ENCODE measurements around the gene ADAMTS9. TPM values are rescaled to one million over a fixed set of nuclear protein-coding genes. Genes with fewer than 3 reads are reported as not detected.

The ADAMTS9 gene
- total and polyA plus RNA-seq, 9 of the 15 experiments (the other 6 are each of a cell fraction or from before 2014, with no cell fraction given), result 0.05 to 0.32 (median 0.13) TPM; not detected in 2

DNA sequence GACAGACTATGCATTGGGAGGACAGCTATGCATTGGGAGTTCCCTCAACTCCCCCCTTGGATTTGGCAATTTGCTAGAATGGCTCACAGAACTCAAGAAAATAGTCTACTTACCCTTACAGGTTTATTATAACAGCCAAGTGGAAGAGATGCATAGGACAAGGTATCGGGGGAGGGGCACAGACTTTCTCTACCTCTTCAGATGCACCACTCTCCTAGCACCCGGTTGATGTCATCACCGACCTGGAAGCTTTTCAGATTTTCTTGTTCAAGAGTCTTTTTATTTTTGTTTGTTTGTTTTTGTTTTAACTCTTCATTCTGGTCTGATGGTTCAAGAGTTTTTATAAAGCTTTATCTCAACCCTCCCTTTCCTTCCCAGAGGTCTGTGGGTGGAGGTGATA, 20.7 kb upstream of the ADAMTS9 start:
- BruUV-seq (replicated peaks), result no TSS peak
- Histone ChIP-seq H3K36me3 (ENCODE audit: control insufficient read depth, insufficient read depth, low read length) (no peaks in the 10 kb centered on the region), H2AFZ (ENCODE audit: low read depth, low read length) (no peak overlapping the region), H3K4me3 (no peak overlapping the region), H3K27ac (ENCODE audit: extremely low read depth, low read depth, low read length) (no peak overlapping the region), H4K20me1 (replicated peaks; ENCODE audit: control insufficient read depth, insufficient read depth, low read length) (no peaks in the 10 kb centered on the region), H3K4me2 (ENCODE audit: insufficient read depth, low read length) (no peak overlapping the region), H3K79me2 (ENCODE audit: control insufficient read depth, insufficient read depth, low read length) (no peaks in the 10 kb centered on the region), H3K9ac (ENCODE audit: insufficient read depth in 1 of 2, low read depth in 2 of 2, low read length in 2 of 2) (no peak overlapping the region), H3K4me1 (replicated peaks in 1 of 2; ENCODE audit: control insufficient read depth in 2 of 2, insufficient read depth in 2 of 2, low read length in 2 of 2) (no peaks in the 10 kb centered on the region), H3K9me3 (replicated peaks; ENCODE audit: control insufficient read depth, insufficient read depth, low read depth, low read length) (no peaks in the 10 kb centered on the region), H3K27me3 (ENCODE audit: control insufficient read depth in 2 of 2, insufficient read depth in 2 of 2, low read length in 2 of 2) (no peaks in the 10 kb centered on the region), H3K9me1 (ENCODE audit: control insufficient read depth, insufficient read depth, low read length) (no peaks in the 10 kb centered on the region)
- no peak for TF ChIP-seq PHF21A (IDR thresholded peaks at IDR 0.05; ENCODE audit: borderline replicate concordance, low read depth)
- intact Hi-C loops (cut with micrococcal nuclease) (no loop called here), in situ Hi-C loops (cut with MboI) (no loop called here)
- POLR2A ChIA-PET, result no interaction called here
- CTCF ChIA-PET (ENCODE audit: low intra/inter-chr PET ratio), result no interaction called here
- FAIRE-seq (no peak), ATAC-seq (no peak), DNase-seq (ENCODE audit: extremely low read depth in 1 of 4, low spot score in 3 of 4) (no peak)
- whole genome bisulfite sequencing (ENCODE audit: insufficient coverage, low coverage, missing lambda C conversion rate), result 0% methylated on average over 3 of the region's 3 CpGs

DNA sequence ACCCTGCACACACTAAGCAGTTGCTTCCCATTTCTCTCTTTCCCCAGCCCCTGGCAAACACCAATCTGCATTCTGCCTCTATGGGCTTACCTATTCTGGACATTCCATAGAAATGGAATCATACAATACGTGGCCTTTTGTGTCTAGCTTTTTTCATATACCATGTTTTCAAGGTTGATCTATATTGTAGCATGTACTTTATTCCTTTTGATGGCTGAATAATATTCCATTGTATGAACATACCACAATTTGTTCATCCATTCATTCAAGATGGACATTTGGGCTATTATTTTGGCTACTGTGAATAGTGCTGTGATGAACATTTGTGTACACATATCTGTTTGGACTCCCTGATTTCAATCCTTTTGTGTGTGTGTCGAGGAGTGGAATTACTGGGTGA, 18.1 kb upstream of the ADAMTS9 start:
- WGBS (ENCODE audit: insufficient coverage, low coverage, missing lambda C conversion rate), result 7% methylated on average over 2 of the region's 2 CpGs
- Histone ChIP-seq H3K4me3 (no peak overlapping the region), H3K27ac (ENCODE audit: extremely low read depth, low read depth, low read length) (no peak overlapping the region), H3K27me3 (ENCODE audit: control insufficient read depth in 2 of 2, insufficient read depth in 2 of 2, low read length in 2 of 2) (no peaks in the 10 kb centered on the region), H3K79me2 (ENCODE audit: control insufficient read depth, insufficient read depth, low read length) (no peaks in the 10 kb centered on the region), H3K9me1 (ENCODE audit: control insufficient read depth, insufficient read depth, low read length) (no peaks in the 10 kb centered on the region), H2AFZ (ENCODE audit: low read depth, low read length) (no peak overlapping the region), H3K9ac (ENCODE audit: insufficient read depth in 1 of 2, low read depth in 2 of 2, low read length in 2 of 2) (no peak overlapping the region), H3K4me1 (replicated peaks in 1 of 2; ENCODE audit: control insufficient read depth in 2 of 2, insufficient read depth in 2 of 2, low read length in 2 of 2) (no peaks in the 10 kb centered on the region), H4K20me1 (replicated peaks; ENCODE audit: control insufficient read depth, insufficient read depth, low read length) (no peaks in the 10 kb centered on the region), H3K9me3 (replicated peaks; ENCODE audit: control insufficient read depth, insufficient read depth, low read depth, low read length) (no peaks in the 10 kb centered on the region), H3K4me2 (ENCODE audit: insufficient read depth, low read length) (no peak overlapping the region), H3K36me3 (ENCODE audit: control insufficient read depth, insufficient read depth, low read length) (no peaks in the 10 kb centered on the region)
- ChIA-PET POLR2A (no interaction called here), CTCF (ENCODE audit: low intra/inter-chr PET ratio) (no interaction called here)
- DNase-seq (ENCODE audit: extremely low read depth in 1 of 4, low spot score in 3 of 4), result no peak
- in situ Hi-C loops (cut with MboI), result no loop called here
- intact Hi-C loops (cut with micrococcal nuclease), result no loop called here
- FAIRE-seq, result no peak
- no peak for ATAC-seq
- no TSS peak for BruUV-seq (replicated peaks)
- no peak for TF ChIP-seq TAF15 (IDR thresholded peaks at IDR 0.05; ENCODE audit: low read depth, low read length)
- TF ChIP-seq, protein P1, sequence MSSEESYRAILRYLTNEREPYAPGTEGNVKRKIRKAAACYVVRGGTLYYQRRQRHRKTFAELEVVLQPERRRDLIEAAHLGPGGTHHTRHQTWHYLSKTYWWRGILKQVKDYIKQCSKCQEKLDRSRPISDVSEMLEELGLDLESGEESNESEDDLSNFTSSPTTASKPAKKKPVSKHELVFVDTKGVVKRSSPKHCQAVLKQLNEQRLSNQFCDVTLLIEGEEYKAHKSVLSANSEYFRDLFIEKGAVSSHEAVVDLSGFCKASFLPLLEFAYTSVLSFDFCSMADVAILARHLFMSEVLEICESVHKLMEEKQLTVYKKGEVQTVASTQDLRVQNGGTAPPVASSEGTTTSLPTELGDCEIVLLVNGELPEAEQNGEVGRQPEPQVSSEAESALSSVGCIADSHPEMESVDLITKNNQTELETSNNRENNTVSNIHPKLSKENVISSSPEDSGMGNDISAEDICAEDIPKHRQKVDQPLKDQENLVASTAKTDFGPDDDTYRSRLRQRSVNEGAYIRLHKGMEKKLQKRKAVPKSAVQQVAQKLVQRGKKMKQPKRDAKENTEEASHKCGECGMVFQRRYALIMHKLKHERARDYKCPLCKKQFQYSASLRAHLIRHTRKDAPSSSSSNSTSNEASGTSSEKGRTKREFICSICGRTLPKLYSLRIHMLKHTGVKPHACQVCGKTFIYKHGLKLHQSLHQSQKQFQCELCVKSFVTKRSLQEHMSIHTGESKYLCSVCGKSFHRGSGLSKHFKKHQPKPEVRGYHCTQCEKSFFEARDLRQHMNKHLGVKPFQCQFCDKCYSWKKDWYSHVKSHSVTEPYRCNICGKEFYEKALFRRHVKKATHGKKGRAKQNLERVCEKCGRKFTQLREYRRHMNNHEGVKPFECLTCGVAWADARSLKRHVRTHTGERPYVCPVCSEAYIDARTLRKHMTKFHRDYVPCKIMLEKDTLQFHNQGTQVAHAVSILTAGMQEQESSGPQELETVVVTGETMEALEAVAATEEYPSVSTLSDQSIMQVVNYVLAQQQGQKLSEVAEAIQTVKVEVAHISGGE (CRISPR knock-in tag; IDR thresholded peaks at IDR 0.05), result peak in 1 of 3 experiments; percentile 49; a peak in 1 of 6 replicates

All from K562 (cell line).